SU-DHL-6 (cell line): ENCODE measurements around the gene FOSL2.
A peak's percentile ranks its signal among the peaks of the same experiment; 100 is the strongest.

ENCODE experiments used
- H2AFZ ChIP-seq: fragments of 200-600 bp; sonication (generic); 2 replicates; pipeline ENCODE4 v1.6.1; 2014; ENCODE audit warnings: low read depth, mild to moderate bottlenecking, moderate library complexity, mixed read lengths, antibody characterized with exemption, low read length; ENCODE audit not compliant: severe bottlenecking
- H3F3A ChIP-seq: fragments of 200-600 bp; shearing (Covaris generic); 2 replicates; pipeline ENCODE4 v1.6.0; 2016; ENCODE audit warnings: antibody characterized with exemption, mild to moderate bottlenecking; ENCODE audit not compliant: insufficient read depth
- H3K27ac ChIP-seq: fragments of 200-600 bp; sonication (generic); 2 replicates; pipeline ENCODE4 v1.5.1; 2016; ENCODE audit warnings: low read depth, mild to moderate bottlenecking, low read length, moderate library complexity, mixed read lengths
- H3K27me3 ChIP-seq: fragments of 200-600 bp; sonication (generic), shearing (Covaris generic); 2 replicates; pipeline ENCODE4 v1.6.0; 2014; ENCODE audit warnings: mild to moderate bottlenecking, low read length
- H3K36me3 ChIP-seq: fragments of 200-600 bp; sonication (generic); 2 replicates; pipeline ENCODE4 v1.6.1; 2014; ENCODE audit warnings: mild to moderate bottlenecking, low read length, mixed read lengths
- H3K4me2 ChIP-seq: fragments of 300-600, 200-600 bp; shearing (Covaris generic), sonication (generic); 2 replicates; pipeline ENCODE4 v1.6.0; 2014; ENCODE audit warnings: low read length, low read depth, mild to moderate bottlenecking; ENCODE audit not compliant: poor library complexity, severe bottlenecking
- H3K4me3 ChIP-seq: fragments of 200-600 bp; sonication (generic); 2 replicates; pipeline ENCODE4 v1.5.1; 2014; ENCODE audit warnings: antibody characterized with exemption, low read length, mild to moderate bottlenecking, mixed read lengths; ENCODE audit not compliant: insufficient read depth, poor library complexity, severe bottlenecking
- H3K79me2 ChIP-seq: fragments of 200-600 bp; sonication (generic); 2 replicates; pipeline ENCODE4 v1.6.1; 2014; ENCODE audit warnings: mild to moderate bottlenecking, low read length, moderate library complexity; ENCODE audit not compliant: insufficient read depth
- H3K9ac ChIP-seq: fragments of 200-600 bp; sonication (generic); 2 replicates; pipeline ENCODE4 v1.7.0; 2014; ENCODE audit warnings: mild to moderate bottlenecking, low read length
- H3K9me2 ChIP-seq: fragments of 200-600 bp; sonication (generic); replicated peaks from 2 replicates; pipeline ENCODE4 v1.6.1; 2014; ENCODE audit warnings: low read length; ENCODE audit not compliant: insufficient read depth
- H3K9me3 ChIP-seq: fragments of 200-600 bp; sonication (generic); 2 replicates; pipeline ENCODE4 v1.6.1; 2014; ENCODE audit warnings: low read length, mixed read lengths; ENCODE audit not compliant: insufficient read depth
- H4K20me1 ChIP-seq: fragments of 200-600 bp; sonication (generic); 2 replicates; pipeline ENCODE4 v1.6.1; 2014; ENCODE audit warnings: low read depth, mild to moderate bottlenecking, antibody characterized with exemption, low read length, moderate library complexity, mixed read lengths
- CTCF ChIP-seq: fragments of 200-600 bp; sonication (generic); IDR thresholded peaks from one replicate; pipeline ENCODE4 v1.5.1; 2017; ENCODE audit warnings: antibody characterized with exemption, mild to moderate bottlenecking, low read length, moderate library complexity; ENCODE audit not compliant: insufficient read depth, poor library complexity, severe bottlenecking
- EZH2phosphoT487 ChIP-seq: fragments of 200-600 bp; sonication (generic), shearing (Covaris generic); conservative IDR thresholded peaks from 2 replicates; pipeline ENCODE4 v1.6.1; 2018; ENCODE audit warnings: mild to moderate bottlenecking, antibody characterized with exemption, low read length, moderate library complexity, mixed read lengths

The FOSL2 gene

DNA sequence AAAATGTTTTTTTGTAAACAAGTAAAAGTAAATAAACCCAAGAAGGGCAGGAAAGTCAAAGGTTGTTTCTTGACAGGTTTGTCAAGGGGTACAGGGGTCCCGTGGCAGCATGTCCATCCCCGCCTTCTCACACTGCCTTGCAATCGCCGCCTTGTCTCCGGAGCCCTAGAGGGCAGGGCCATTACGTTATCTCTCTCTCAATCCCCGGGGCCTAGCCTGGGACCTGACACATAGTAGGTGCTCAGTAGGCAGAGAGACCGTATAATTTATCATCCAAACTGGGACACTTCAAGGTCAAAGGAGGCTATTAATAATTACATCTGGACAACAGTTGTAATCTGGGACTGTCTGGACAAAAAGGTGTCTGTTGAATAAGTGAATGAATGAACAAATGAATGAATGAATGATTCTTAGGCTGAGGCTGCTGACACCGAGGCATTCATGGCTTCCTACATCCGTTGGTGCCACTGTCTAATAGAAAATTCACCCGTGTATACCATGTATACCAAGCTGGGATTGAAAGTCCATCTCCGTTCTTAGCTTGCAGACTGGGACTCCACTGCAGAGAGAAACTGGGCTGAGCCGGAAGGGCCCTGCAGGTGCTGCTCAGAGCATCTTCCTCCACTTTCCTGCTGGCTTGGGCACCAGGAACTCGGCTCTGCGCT lies 58.4 kb downstream of the FOSL2 start:
- no peaks in the 10 kb centered on the region for H4K20me1 ChIP-seq
- H3K9ac ChIP-seq, result no peak overlapping the region
- no peaks in the 10 kb centered on the region for H3K9me2 ChIP-seq
- no peaks in the 10 kb centered on the region for H3K36me3 ChIP-seq
- TF ChIP-seq CTCF, result no peak
- no peak for TF ChIP-seq EZH2phosphoT487
- H2AFZ ChIP-seq, result no peak overlapping the region
- no peaks in the 10 kb centered on the region for H3F3A ChIP-seq
- H3K27me3 ChIP-seq, result no peaks in the 10 kb centered on the region
- no peak overlapping the region for H3K27ac ChIP-seq
- no peak overlapping the region for H3K4me3 ChIP-seq
- no peaks in the 10 kb centered on the region for H3K9me3 ChIP-seq
- no peaks in the 10 kb centered on the region for H3K79me2 ChIP-seq
- H3K4me2 ChIP-seq, result no peak overlapping the region

GRCh38 chr2:28451793-28452533 lies 59.3 kb downstream of the FOSL2 start:
- no peak for TF ChIP-seq EZH2phosphoT487
- no peak for TF ChIP-seq CTCF
- H3K27me3 ChIP-seq, result no peaks in the 10 kb centered on the region
- no peaks in the 10 kb centered on the region for H3K79me2 ChIP-seq
- no peaks in the 10 kb centered on the region for H3F3A ChIP-seq
- H3K9ac ChIP-seq, result no peak overlapping the region
- no peak overlapping the region for H2AFZ ChIP-seq
- H3K36me3 ChIP-seq, result no peaks in the 10 kb centered on the region
- H3K9me3 ChIP-seq, result no peaks in the 10 kb centered on the region
- no peak overlapping the region for H3K27ac ChIP-seq
- no peak overlapping the region for H3K4me3 ChIP-seq
- H3K9me2 ChIP-seq, result no peaks in the 10 kb centered on the region
- H3K4me2 ChIP-seq, result no peak overlapping the region
- H4K20me1 ChIP-seq, result no peaks in the 10 kb centered on the region

DNA sequence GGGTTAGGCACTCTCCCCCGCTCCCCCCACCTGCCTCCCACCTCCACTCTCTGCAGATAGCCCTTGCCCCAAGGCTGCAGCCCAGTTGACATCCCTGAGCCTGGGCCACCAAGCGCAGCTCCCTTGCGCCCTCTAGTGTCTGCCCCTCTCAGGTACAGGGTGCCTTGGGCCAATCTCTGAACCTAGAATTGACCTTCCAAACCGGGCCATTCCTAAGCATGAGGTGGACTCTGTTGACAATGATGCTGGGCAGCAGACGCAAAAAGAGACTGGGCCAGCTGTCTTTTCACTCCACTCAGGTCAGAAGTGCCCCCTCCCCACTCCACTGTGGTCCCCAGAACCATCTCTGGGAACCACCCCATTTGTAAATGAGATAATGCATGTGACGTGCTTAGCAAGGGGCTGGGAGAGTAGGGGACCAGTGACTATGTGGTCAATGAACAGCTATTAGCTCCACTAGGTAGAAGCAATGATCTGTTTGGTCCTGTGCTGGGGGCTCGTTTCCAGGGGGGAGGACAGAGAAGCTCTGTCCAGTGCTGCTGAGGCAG lies 60.0 kb downstream of the FOSL2 start:
- H3K4me2 ChIP-seq, result no peak overlapping the region
- peak; percentile 79 for TF ChIP-seq CTCF
- no peak for TF ChIP-seq EZH2phosphoT487
- H3K4me3 ChIP-seq, result no peak overlapping the region
- no peak overlapping the region for H3K27ac ChIP-seq
- H3K27me3 ChIP-seq, result no peaks in the 10 kb centered on the region
- H3F3A ChIP-seq, result no peaks in the 10 kb centered on the region
- no peaks in the 10 kb centered on the region for H3K9me3 ChIP-seq
- no peaks in the 10 kb centered on the region for H3K9me2 ChIP-seq
- H2AFZ ChIP-seq, result no peak overlapping the region
- H3K9ac ChIP-seq, result no peak overlapping the region
- no peaks in the 10 kb centered on the region for H4K20me1 ChIP-seq
- H3K79me2 ChIP-seq, result no peaks in the 10 kb centered on the region
- H3K36me3 ChIP-seq, result no peaks in the 10 kb centered on the region
